Lower leg skin (tissue), 3 donors: Measurements from ENCODE around the gene KCNJ3.

Source experiments
- CTCF ChIP-seq, 3 donors: fragments of 450-650 bp; IDR thresholded peaks; one replicate each; pipeline ENCODE4 v1.5.1; 2016; ENCODE audit warnings: antibody characterized with exemption in 3 of 3, mild to moderate bottlenecking in 3 of 3, moderate library complexity in 2 of 3
- POLR2A ChIP-seq, 2 donors: fragments of 450-650 bp; IDR thresholded peaks; one replicate each; pipeline ENCODE4 v1.6.1; 2016 to 2017; ENCODE audit warnings: antibody characterized with exemption in 2 of 2, mild to moderate bottlenecking in 1 of 2, moderate library complexity in 1 of 2

GRCh38 chr2:154758871-154759270 is 60.4 kb downstream of the KCNJ3 start:
- TF ChIP-seq CTCF (IDR thresholded peaks at IDR 0.05) = no peak
- no peak for TF ChIP-seq POLR2A (IDR thresholded peaks at IDR 0.05)
